HG02571 (cell line): ENCODE results near the gene OR10AD1.
A peak's percentile ranks its signal among the peaks of the same experiment; 100 is the strongest.
"Not testable (repeated sequence)": the region's sequence is repeated elsewhere in the genome, so short reads cannot be mapped to it uniquely, and the experiment has no call there.

Experiments used
- ATAC-seq: cut with Tn5 transposase; IDR thresholded peaks from one replicate; pipeline ENCODE4 v1.9.1; 2021; ENCODE audit warnings: mild to moderate bottlenecking, moderate library complexity; ENCODE audit not compliant: unreplicated experiment

OR10AD1 gene, protein sequence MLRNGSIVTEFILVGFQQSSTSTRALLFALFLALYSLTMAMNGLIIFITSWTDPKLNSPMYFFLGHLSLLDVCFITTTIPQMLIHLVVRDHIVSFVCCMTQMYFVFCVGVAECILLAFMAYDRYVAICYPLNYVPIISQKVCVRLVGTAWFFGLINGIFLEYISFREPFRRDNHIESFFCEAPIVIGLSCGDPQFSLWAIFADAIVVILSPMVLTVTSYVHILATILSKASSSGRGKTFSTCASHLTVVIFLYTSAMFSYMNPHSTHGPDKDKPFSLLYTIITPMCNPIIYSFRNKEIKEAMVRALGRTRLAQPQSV

DNA sequence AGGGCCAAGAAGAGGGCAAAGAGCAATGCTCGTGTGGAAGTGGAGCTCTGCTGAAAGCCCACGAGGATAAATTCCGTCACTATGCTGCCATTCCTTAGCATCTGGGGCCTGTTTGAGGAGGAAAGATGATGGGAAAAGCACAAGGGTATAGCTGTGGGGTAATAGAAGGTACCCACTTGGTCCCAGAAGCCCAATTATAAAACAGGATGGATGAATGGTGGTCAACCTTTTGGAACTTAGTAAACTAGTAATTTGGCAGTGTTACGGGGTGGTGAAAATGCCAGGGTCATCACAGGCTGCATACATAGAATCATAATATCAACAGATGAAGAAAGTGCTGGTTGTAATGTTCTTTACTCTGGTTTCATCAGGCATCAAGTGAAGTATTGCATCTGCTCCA lies at the start of gene OR10AD1:
OR10AD1 (minus strand) TSS at position 101 of the 400 bp plus-strand sequence; CDS start at position 101, 0 bp downstream.
- ATAC-seq: no peak

DNA sequence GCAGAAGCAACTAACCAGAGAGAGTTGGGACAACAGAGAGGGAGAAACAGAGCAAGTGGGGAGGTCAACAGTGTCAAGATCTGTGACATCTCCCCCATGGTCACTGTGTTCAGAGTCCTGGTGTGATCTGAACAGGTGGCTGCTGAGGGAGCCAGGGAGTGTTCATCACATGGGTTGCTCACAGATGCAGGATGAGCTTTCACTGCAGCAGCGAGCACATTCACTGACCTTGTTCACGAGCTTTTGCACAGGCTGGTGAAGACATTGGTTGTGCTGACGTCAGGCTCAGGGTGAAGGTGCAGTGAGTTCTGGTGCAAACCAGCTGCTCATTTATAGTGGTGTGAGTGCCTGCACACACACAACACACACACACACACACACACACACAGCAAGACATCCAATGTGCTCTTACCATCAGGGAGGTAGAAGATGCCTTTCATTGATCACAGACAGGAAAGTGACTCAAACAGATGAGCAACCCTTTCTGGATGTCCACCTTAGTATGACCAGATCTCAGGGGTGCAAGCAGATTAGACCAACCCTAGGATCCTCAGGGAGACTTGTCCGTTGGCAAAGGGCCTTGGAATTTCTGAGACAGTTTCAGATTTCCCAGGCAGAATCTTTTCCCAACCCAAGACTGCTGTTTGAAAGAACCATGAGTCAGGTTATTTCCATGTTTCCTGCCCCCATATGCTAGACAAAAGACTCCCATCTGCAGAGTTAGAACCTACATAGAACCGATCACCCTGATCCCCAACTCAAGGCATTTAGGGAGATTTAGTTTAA lies 44.3 kb upstream of the OR10AD1 start:
- ATAC-seq: no peak

DNA sequence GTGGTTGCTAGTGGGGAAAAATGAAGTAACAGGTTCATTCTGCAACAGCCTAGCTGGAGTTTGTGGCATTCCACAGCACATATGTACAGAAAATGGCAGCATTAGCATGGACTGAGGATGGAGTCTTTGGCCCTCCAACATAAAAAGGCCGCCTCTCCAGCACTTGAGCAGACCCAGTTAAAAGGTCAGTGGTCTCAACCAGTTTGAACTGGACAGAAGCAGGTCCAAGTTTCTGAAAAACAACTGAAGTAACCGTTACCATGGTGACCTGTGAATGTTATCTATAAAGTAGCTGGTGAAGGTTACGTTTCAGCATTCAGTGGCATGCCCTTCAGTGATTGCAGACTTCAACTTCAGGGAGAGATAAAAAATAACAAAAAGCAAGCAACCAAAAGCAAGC lies 34.1 kb upstream of the OR10AD1 start:
- no peak for ATAC-seq

DNA sequence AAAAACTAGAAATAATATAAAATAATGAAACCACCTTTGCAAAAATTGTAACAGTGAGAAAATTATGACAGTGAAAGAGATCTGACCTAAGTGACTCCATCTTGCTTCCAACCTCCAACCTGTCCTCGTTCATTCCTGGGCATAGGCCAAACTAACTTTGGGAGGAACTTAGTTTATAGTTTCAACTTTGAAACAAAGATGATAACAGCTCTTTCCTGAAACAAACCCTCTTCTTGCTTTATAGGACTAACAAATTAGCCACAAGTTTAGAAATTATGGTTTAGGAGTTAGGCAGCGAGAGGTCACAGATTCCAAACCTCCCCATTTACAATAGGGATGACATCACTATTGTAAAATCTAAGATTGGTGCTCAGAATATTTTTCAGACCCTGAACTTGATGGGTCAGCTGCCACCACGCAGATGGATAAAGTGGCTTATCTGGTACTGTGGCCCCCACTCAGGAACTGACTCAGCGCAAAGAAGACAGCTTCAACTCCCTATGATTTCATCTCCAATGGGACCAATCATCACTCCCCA lies 32.8 kb upstream of the OR10AD1 start:
- ATAC-seq: no peak

DNA sequence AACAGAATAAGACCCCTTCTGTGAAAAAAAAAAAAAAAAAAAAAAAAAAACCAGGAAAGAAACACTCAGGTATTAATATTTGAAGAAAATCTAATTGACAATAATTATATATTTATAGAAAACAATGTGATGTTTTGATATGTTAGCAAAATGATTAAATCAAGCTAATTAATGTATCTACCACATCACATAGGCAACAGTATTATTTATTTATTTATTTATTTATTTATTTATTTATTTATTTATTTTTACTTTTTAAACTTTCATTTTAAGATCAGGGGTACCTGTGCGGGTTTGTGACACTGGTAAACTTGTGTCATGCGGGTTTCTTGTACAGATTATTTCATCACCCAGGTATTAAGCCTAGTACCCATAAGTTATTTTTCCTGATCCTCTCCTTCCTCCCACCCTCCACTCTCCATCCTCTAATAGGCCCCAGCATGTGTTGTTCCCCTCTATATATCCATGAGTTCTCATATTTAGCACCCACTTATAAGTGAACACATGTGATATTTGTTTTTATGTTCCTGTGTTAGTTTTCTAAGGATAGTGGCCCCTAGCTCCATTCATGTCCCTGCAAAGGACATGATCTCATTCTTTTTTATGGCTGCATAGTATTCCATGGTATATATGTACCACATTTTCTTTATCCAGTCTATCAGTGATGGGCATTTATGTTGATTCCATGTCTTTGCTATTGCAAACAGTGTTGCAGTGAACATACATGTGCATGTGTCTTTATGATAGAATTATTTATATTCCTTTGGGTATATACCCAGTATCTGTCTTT lies 28.3 kb upstream of the OR10AD1 start:
- ATAC-seq: not testable (repeated sequence)

DNA sequence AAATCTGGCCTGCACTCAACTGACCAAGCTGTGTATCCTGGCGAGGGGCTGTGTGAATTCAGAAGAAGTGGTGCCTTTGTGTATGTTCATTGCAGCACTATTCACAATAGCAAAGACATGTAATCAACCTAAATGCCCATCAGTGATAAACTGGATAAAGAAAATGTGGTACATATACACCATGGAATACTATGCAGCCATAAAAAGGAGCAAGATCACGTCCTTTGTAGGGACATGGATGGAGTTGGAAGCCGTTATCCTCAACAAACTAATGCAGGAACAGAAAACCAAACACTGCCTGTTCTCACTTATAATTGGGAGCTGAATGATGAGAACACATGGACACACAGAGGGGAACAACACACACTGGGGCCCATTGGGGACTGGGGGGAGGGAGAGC lies 21.4 kb upstream of the OR10AD1 start:
- ATAC-seq: not testable (repeated sequence)

DNA sequence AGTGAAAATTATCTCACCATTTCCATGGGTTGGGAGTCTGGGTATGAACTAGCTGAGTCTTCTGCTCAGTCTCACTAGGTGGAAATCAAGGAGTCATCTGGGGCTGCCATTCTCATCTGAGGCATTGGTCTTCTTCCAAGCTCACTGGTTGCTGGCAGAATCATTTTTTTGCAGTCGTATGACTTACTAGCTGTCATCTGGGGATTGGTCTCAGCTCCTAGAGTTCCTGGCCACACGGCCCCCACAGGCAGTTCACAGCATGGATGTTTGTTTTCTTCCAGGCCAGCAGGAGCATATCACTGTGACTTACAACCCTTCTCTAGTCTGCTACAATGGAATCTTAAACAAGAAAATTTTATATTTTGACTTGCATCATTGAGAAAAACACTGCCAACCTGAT lies 18.6 kb upstream of the OR10AD1 start:
- ATAC-seq: no peak

DNA sequence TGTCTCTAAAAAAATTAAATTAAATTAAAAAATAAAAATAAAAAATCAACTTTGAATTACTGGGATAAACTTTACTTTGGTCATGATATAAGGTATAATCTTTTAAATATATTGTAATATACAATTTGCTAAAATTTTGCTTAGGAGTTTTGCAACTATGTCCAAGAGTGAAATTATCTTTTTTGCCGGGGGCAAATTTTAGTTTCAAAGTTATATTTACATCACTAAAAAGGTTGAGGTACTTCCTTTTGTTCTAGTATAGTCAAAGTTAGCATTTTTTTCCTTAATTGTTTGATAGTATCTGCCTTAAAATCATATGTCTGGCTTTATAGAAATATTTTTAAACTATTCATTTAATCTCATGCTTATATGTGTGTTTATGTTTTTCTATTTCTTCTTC lies 17.6 kb upstream of the OR10AD1 start:
- ATAC-seq: no peak

DNA sequence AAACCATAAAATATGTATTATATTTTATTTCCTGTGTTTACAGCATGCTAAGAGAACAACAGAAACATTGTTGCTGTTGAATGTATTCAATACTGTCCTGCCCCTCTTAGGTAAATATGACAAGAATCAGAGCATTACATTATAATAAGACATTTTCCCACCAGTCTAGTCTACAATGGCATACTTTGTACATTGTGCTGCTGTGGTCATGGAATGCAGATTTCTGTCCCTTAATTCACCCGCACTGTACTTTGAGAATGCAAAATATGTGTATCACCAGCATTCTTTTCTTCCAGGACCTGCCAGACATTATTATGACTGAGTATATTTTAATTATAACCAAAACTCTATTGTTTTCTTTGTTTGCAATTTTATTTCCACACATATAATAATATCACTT lies 16.5 kb upstream of the OR10AD1 start:
- ATAC-seq: no peak

DNA sequence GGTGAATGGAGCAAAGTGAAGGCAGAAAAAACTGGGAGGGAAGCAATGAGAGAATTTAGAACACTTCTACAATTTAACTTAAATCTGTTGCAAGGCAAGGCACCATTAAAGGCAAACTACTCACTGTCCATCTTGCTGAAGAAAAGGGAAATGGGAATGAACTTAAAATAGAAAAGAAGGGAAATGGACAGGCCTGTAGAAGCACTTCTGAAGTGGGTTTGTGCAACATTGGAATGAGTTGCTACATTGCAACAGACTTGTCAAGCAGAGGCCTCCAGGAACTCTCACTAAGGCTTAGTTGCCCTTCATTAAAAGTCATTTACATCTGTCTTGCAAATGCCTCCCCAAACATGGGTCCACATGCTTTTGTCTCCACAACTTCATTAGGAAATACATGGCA lies 13.7 kb upstream of the OR10AD1 start:
- no peak for ATAC-seq

DNA sequence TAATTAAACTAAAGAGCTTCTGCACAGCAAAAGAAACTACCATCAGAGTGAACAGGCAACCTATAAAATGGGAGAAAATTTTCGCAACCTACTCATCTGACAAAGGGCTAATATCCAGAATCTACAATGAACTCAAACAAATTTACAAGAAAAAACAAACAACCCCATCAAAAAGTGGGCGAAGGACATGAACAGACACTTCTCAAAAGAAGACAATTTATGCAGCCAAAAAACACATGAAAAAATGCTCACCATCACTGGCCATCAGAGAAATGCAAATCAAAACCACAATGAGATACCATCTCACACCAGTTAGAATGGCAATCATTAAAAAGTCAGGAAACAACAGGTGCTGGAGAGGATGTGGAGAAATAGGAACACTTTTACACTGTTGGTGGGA lies 6.4 kb upstream of the OR10AD1 start:
- ATAC-seq: not testable (repeated sequence)

DNA sequence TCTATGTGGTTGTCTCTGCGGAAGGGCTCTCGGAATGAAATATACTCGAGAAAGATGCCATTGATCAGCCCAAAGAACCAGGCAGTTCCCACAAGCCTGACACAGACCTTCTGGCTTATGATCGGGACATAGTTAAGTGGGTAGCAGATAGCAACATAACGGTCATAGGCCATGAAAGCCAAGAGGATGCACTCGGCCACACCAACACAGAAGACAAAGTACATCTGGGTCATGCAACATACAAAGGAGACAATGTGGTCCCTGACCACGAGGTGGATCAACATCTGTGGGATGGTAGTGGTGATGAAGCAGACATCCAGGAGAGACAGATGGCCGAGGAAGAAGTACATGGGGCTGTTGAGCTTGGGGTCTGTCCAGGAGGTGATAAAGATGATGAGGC lies 326 bp downstream of the OR10AD1 start:
- no peak for ATAC-seq

DNA sequence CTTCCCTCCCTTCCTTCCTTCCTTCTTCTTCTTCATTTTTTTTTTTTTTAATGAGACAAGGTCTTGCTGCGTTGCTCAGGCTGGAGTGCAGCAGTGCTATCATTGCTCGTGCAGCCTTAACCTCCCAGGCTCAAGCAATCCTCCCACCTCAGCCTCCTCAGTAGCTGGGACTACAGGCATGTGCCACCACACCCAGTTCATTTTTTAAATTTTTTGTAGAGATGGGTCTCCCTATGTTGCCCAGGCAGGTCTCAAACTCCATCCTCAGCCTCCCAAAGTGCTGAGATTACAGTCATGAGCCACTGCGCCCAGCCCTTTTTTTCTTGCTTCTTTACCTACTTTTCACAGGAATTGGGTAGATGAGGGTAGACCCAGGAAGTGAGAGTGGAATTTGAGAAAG lies 1.6 kb downstream of the OR10AD1 start:
- ATAC-seq: no peak

DNA sequence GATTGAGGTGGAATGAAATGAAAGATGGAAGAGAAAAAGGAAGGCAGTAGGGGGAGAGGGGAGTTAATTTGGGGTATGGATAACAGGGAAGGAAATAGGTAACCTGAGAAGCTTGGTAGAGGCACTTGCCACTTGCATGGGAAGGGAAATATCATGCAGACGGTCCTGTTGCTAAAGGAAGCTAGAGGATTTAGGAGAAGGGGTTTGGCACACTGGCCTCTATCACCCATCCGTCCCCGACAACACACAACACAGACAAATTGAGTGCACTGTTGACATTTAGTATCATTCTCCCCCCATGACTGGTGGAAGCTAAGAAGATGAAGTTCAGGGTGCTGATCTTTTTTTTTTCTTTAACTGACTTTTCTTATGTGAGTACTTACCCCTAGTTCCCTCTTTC lies 2.0 kb downstream of the OR10AD1 start:
- no peak for ATAC-seq

DNA sequence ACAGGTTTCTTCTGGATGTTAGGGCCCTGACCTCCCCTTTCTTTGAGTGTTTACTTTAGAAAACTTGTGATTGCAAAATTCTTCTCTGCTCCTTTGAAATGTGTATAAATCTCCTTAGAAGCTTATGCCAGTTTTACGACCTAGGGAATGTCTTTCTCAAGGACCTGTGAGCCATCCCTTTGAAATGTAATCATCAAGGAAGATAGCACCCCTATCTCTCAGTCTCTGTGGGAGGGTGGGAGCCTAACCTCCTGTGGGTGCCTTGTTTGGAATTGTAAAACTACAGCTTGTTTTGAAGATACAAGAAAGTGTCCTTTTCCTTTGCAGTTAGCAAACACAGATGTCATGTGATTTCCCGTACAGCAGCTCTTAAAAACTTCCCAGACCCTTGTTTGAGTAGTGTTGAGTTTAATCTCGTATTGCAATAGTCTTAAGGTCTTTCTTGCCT lies 3.3 kb downstream of the OR10AD1 start:
- no peak for ATAC-seq

DNA sequence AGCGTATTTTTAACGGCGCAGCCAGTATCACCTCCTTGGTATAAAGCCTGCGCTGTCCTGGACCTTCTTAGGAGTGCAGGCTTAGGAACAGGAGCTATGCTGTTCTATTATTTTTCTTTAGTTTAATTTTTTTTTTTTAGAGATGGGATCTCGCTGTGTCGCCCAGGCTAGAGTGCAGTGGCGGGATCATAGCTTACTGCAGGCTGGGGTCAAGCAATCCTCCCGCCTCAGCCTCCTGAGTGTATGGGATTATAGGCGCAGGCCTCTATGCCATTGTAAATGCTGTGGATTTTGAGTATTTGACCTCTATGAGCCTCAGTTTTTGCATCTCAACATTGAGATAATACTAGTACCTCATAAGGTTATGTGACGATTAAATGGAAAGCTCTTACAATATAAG lies 4.1 kb downstream of the OR10AD1 start:
- ATAC-seq: no peak

DNA sequence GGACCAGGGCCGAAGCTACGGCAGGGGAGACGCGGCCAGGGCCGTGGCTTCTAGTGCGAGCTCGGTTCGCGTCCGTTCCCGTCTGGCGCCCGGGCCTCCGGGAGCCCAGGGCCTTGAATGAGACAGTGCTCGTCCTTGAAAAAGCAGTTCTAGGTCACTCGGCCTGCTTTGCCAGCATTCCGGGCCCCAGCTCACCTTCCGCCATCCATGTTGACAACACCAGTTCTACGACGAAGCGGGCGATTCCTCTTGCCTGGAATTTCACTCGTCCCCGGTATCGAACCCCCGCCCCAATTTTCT lies 4.5 kb downstream of the OR10AD1 start:
- peak; percentile 15 for ATAC-seq

DNA sequence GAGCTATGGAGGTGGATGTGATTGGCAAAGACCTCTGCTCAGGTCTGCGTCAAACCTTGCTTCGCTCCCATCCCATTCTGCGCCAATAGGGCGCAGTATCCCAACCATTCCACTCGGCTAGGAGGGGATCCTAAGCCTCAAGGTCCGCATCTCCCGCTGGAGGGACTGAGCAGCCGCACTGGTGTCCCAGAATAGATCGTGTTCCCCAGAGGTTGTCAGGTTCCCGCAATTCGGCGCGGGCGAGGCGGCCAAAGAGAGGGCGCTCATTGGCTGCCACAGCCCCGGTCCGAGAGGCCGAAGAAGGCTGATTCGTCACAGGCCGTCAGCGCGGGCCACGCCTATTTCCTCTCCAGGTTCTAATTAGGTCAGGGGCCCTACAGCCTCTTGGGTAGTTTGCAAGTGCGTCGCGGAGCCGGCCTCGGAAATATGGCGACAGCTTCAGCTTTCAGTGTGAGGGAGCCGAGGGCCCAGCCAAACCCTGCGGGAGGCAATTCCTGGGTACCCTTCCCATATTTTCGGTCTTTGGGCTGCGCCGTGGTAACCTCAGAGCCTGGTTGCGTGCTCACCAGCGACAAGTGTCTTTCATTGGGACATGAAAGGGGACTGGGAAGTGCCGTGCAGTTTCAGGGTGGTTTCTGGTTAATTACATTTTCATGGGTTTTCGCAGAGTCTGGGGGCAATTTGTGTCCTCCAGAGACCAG lies 5.0 kb downstream of the OR10AD1 start:
- ATAC-seq: peak; percentile 100

DNA sequence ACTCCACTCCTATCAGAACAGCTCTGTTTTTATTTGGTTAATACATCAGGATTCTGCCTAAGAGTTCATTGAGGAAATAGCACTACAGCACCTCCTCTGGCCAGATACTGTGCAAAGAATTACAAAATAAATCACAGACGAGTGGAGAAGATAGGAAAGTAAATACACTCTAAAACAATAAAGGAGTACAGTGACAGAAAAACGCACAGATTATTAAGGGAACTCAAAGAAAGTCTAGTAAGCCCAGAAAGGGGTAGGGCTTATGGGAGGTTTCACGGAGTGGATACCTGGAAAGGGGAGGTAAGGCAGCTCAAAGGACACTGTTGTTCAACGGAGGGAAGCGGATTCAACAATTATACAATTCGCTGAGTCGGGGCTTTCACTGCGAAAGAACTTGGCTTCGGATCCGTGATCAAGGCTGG lies 5.5 kb downstream of the OR10AD1 start:
- ATAC-seq: peak; percentile 13

DNA sequence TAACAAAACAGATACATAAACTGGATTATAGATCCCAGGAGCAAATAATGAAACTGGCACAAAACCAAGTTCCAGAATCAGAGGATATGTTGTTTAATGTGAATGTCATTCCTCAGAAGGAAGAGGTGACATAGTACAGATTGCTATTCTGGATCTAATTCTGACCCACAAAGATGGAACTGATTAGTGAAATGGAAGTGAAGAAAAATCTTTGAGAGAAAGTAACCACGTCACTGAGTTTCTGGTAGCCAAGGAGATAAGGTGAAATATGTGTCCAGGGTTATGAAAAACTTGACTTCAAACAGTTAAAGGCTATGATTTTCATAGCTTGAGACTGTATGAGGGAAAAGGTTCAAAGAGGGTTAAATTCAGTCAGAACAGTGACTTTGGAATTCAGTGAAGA lies 8.3 kb downstream of the OR10AD1 start:
- ATAC-seq: no peak

DNA sequence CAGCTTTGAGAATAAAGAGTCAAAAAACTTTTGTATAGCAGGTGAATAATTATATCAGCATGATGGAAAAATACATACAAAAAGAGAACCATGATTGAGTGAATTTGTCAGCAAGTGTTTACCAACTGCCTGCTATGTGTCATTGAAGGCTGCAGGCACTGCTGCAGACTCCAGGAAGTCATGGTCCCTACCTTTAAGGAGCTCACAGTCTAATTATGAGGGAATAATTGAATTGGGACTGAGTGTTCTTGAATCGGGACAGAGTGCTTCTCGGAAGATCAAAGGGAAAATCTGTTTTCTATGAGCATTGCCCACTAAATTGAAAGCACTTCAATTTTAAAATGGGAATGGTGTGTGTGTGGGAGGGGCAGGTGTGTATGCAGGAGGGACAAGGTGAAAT lies 9.5 kb downstream of the OR10AD1 start:
- no peak for ATAC-seq
